Caco-2 (cell line): Measurements from ENCODE around the gene ALDH1A1. TPM values are rescaled to one million over a fixed set of nuclear protein-coding genes. Genes with fewer than 3 reads are reported as not detected.
"Not testable (repeated sequence)": the region's sequence is repeated elsewhere in the genome, so short reads cannot be mapped to it uniquely, and the experiment has no call there.

Experiments
- BruUV-seq: library from RNA; stranded (reverse); fragments of 400-500 nt; replicated peaks from 2 replicates; lab custom pipeline; 2021; lab: Mats Ljungman, UMichigan
- CTCF ChIA-PET: fragments of 300-600 bp; sonication (Branson Sonifier 250); formaldehyde crosslinking; loops from one replicate; lab custom pipeline; 2022; ENCODE audit warnings: antibody characterized with exemption; lab: Charles Lee
- POLR2A ChIA-PET: fragments of 300-600 bp; sonication (Branson Sonifier 250); formaldehyde crosslinking; loops from one replicate; lab custom pipeline; 2022; ENCODE audit warnings: antibody characterized with exemption; lab: Charles Lee
- DNase-seq, 2 experiments: peaks; one replicate each; pipeline versions ENCODE4 v3.0.0 to v3.0.0-alpha.2; 2020 to 2022
- H3K27me3 ChIP-seq: replicated peaks from 2 replicates; pipeline ENCODE4 v1.6.0; 2011; ENCODE audit warnings: low read length; ENCODE audit not compliant: control insufficient read depth, insufficient read depth
- H3K36me3 ChIP-seq: 2 replicates; pipeline ENCODE4 v1.5.1; 2011; ENCODE audit warnings: low read length; ENCODE audit not compliant: control insufficient read depth, insufficient read depth
- H3K4me1 ChIP-seq: fragments of 250-450 bp; sonication (Bioruptor Pico); 2 replicates; pipeline ENCODE4 v1.5.1; 2020; ENCODE audit warnings: mild to moderate bottlenecking
- H3K4me3 ChIP-seq: 2 replicates; pipeline ENCODE4 v1.5.1; 2011; ENCODE audit warnings: low read depth, mild to moderate bottlenecking, control low read depth, low read length
- H3K9me3 ChIP-seq: fragments of 250-450 bp; sonication (Bioruptor Pico); 2 replicates; pipeline ENCODE4 v1.5.1; 2020; ENCODE audit warnings: mild to moderate bottlenecking, moderate library complexity
- H3K27ac Mint-ChIP-seq: one replicate; pipeline ENCODE4 v1.8.0; 2022; ENCODE audit warnings: mixed read lengths; ENCODE audit not compliant: unreplicated experiment
- H3K27me3 Mint-ChIP-seq: one replicate; pipeline ENCODE4 v1.8.0; 2022; ENCODE audit warnings: mixed read lengths; ENCODE audit not compliant: insufficient read depth, unreplicated experiment
- H3K36me3 Mint-ChIP-seq: one replicate; pipeline ENCODE4 v1.8.0; 2022; ENCODE audit warnings: mild to moderate bottlenecking, mixed read lengths; ENCODE audit not compliant: insufficient read depth, unreplicated experiment
- H3K4me1 Mint-ChIP-seq: one replicate; pipeline ENCODE4 v1.8.0; 2022; ENCODE audit warnings: low read depth, mixed read lengths; ENCODE audit not compliant: unreplicated experiment
- H3K4me3 Mint-ChIP-seq: one replicate; pipeline ENCODE4 v1.8.0; 2022; ENCODE audit warnings: mild to moderate bottlenecking, moderate library complexity, mixed read lengths; ENCODE audit not compliant: unreplicated experiment
- H3K9me3 Mint-ChIP-seq: one replicate; pipeline ENCODE4 v1.8.0; 2022; ENCODE audit warnings: mixed read lengths; ENCODE audit not compliant: unreplicated experiment
- intact Hi-C: fragments of 100-400 bp; cut with micrococcal nuclease; formaldehyde crosslinking; loops from one replicate; pipeline ENCODE4 v1.10.0; 2022; ENCODE audit not compliant: unreplicated experiment
- total RNA-seq: library from RNA; stranded (reverse); gene quantifications from 2 replicates; pipeline ENCODE4 v1.2.3, GENCODE V29; 2022
- TF ChIP-seq, protein P1 (sequence below), 2 experiments: fragments of 200-600 bp in 1 of 2; IDR thresholded peaks; 1 replicate in 1 of 2; 2 replicates in 1 of 2; pipeline versions ENCODE4 v1.5.1 to v1.8.0; 2011 to 2022; ENCODE audit warnings: antibody characterized with exemption in 1 of 2, control low read depth in 1 of 2, inconsistent platforms in 1 of 2, low read depth in 1 of 2, low read length in 1 of 2, mild to moderate bottlenecking in 1 of 2, moderate library complexity in 1 of 2; ENCODE audit not compliant: insufficient read depth in 1 of 2, severe bottlenecking in 1 of 2, unreplicated experiment in 1 of 2

Gene ALDH1A1
- total RNA-seq, 1 experiment from 2014 or later: 119 TPM

- Histone ChIP-seq H3K36me3 (no peaks in the 10 kb centered on the region), H3K9me3 (no peaks in the 10 kb centered on the region), H3K4me1 (no peaks in the 10 kb centered on the region), H3K27me3 (no peaks in the 10 kb centered on the region), H3K4me3 (no peak overlapping the region)
- no peaks in the 10 kb centered on the region for H3K36me3 Mint-ChIP-seq
- no peak overlapping the region for H3K27ac Mint-ChIP-seq
- no peaks in the 10 kb centered on the region for H3K9me3 Mint-ChIP-seq
- POLR2A ChIA-PET: no interaction called here
- DNase-seq: no peak
- no peak overlapping the region for H3K4me3 Mint-ChIP-seq
- H3K27me3 Mint-ChIP-seq: no peaks in the 10 kb centered on the region
- intact Hi-C loops: no loop called here
- H3K4me1 Mint-ChIP-seq: peaks cover 8% of the 10 kb centered on the region
- BruUV-seq: no TSS peak
- TF ChIP-seq, protein P1, sequence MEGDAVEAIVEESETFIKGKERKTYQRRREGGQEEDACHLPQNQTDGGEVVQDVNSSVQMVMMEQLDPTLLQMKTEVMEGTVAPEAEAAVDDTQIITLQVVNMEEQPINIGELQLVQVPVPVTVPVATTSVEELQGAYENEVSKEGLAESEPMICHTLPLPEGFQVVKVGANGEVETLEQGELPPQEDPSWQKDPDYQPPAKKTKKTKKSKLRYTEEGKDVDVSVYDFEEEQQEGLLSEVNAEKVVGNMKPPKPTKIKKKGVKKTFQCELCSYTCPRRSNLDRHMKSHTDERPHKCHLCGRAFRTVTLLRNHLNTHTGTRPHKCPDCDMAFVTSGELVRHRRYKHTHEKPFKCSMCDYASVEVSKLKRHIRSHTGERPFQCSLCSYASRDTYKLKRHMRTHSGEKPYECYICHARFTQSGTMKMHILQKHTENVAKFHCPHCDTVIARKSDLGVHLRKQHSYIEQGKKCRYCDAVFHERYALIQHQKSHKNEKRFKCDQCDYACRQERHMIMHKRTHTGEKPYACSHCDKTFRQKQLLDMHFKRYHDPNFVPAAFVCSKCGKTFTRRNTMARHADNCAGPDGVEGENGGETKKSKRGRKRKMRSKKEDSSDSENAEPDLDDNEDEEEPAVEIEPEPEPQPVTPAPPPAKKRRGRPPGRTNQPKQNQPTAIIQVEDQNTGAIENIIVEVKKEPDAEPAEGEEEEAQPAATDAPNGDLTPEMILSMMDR (IDR thresholded peaks at IDR 0.05; ENCODE audit: insufficient read depth in 1 of 2, low read depth in 1 of 2, low read length in 1 of 2, severe bottlenecking in 1 of 2, unreplicated experiment in 1 of 2): no peak
- CTCF ChIA-PET: no interaction called here
These were observed 7.5 kb downstream of the ALDH1A1 start for GRCh38 chr9:72945391-72945790.

DNA sequence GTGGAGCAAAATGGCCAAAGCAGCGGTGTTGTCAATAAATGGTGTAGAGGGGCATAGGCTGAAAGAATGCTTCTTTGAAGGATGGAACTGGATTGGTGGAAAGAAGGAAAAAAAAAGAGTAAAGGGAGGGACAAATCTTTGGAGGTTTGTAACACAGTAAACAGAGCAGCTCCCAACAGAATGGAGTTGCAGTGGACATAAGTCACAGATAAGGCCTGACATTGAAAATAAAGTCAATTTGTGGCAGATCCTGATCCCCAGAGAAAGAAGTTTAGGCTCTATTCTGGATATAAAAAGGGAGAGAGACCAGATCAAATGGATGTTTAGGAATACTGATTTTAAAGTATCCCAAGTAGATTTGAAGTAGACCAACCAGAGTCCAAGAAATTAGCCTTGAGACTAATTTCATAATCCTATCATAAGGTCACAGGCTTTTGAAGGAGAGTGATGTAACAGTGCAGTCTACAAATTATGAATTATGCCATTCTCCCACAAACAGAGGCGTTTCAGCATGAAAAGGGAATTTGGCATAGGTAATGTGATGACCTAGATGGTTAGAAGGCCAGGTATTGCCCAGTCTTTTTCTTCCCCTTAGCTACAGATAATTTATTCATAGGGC lies 8.9 kb downstream of the ALDH1A1 start:
- BruUV-seq: no TSS peak
- intact Hi-C loops: no loop called here
- no peaks in the 10 kb centered on the region for H3K27me3 ChIP-seq

GRCh38 chr9:72942451-72942850 lies 10.4 kb downstream of the ALDH1A1 start:
- Mint-ChIP-seq H3K36me3 (no peaks in the 10 kb centered on the region), H3K27ac (no peak overlapping the region), H3K27me3 (no peaks in the 10 kb centered on the region), H3K4me1 (no peaks in the 10 kb centered on the region), H3K4me3 (no peak overlapping the region), H3K9me3 (no peaks in the 10 kb centered on the region)
- ChIA-PET POLR2A (no interaction called here), CTCF (no interaction called here)
- Histone ChIP-seq H3K4me3 (no peak overlapping the region), H3K9me3 (no peaks in the 10 kb centered on the region), H3K36me3 (no peaks in the 10 kb centered on the region), H3K4me1 (no peaks in the 10 kb centered on the region), H3K27me3 (no peaks in the 10 kb centered on the region)
- TF ChIP-seq, protein P1 (IDR thresholded peaks at IDR 0.05; ENCODE audit: insufficient read depth in 1 of 2, low read depth in 1 of 2, low read length in 1 of 2, severe bottlenecking in 1 of 2, unreplicated experiment in 1 of 2): no peak
- intact Hi-C loops: no loop called here
- BruUV-seq: no TSS peak
- DNase-seq: no peak

More for the DNA sequence above, 8.9 kb downstream of the ALDH1A1 start:
- no peak overlapping the region for H3K4me3 Mint-ChIP-seq
- Histone ChIP-seq H3K4me3 (no peak overlapping the region), H3K9me3 (no peaks in the 10 kb centered on the region), H3K4me1 (no peaks in the 10 kb centered on the region), H3K36me3 (no peaks in the 10 kb centered on the region)
- TF ChIP-seq, protein P1 (IDR thresholded peaks at IDR 0.05; ENCODE audit: insufficient read depth in 1 of 2, low read depth in 1 of 2, low read length in 1 of 2, severe bottlenecking in 1 of 2, unreplicated experiment in 1 of 2): no peak
- ChIA-PET POLR2A (no interaction called here), CTCF (no interaction called here)
- H3K27ac Mint-ChIP-seq: no peak overlapping the region
- DNase-seq: no peak
- H3K36me3 Mint-ChIP-seq: no peaks in the 10 kb centered on the region
- no peaks in the 10 kb centered on the region for H3K27me3 Mint-ChIP-seq
- H3K9me3 Mint-ChIP-seq: no peaks in the 10 kb centered on the region
- peaks cover 8% of the 10 kb centered on the region for H3K4me1 Mint-ChIP-seq

- H3K9me3 ChIP-seq, POLR2A ChIA-PET, intact Hi-C loops, BruUV-seq, H3K4me1 Mint-ChIP-seq, H3K4me1 ChIP-seq, H3K36me3 Mint-ChIP-seq, H3K27me3 ChIP-seq, H3K9me3 Mint-ChIP-seq, H3K4me3 Mint-ChIP-seq, H3K27ac Mint-ChIP-seq, H3K27me3 Mint-ChIP-seq, H3K4me3 ChIP-seq, CTCF ChIA-PET, DNase-seq, H3K36me3 ChIP-seq: not testable (repeated sequence)
These were observed 13.3 kb downstream of the ALDH1A1 start for GRCh38 chr9:72939581-72939980.
